GM21528 (cell line): ENCODE results near the gene TMEM156.

ENCODE experiments used
- ATAC-seq: cut with Tn5 transposase; IDR thresholded peaks from one replicate; pipeline ENCODE4 v1.9.1; 2021; ENCODE audit warnings: mild to moderate bottlenecking, moderate library complexity; ENCODE audit not compliant: unreplicated experiment, low FRiP score

TMEM156 gene

GRCh38 chr4:39032218-39033085 is at the start of gene TMEM156:
TSS of gene TMEM156 (minus strand) at chr4:39032409. CDS start at chr4:39032313, 96 bp downstream.
- ATAC-seq: peak; percentile 66

GRCh38 chr4:39078829-39079228 is 46.6 kb upstream of the TMEM156 start:
- ATAC-seq: no peak

DNA sequence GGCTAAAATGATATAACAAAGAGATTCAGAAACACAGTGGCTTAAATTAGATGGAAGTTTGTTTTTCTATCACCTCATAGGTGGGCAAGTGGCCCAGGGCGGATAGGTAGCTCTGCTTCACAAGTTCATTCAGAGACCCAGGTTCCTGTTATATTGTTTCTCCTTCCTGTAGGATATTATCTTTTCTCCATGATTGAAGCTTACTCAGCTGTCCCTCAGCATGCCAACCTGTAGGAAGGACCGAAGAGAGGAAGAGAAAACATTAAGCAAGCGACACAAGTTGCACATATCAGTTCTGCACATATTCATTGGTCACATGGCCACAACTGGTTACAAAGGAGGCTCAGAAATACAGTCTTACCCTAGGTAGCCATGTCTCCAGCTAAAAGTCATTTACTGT is 36.7 kb upstream of the TMEM156 start:
- no peak for ATAC-seq

- no peak for ATAC-seq
These were observed 35.2 kb upstream of the TMEM156 start for GRCh38 chr4:39067451-39067850.

DNA sequence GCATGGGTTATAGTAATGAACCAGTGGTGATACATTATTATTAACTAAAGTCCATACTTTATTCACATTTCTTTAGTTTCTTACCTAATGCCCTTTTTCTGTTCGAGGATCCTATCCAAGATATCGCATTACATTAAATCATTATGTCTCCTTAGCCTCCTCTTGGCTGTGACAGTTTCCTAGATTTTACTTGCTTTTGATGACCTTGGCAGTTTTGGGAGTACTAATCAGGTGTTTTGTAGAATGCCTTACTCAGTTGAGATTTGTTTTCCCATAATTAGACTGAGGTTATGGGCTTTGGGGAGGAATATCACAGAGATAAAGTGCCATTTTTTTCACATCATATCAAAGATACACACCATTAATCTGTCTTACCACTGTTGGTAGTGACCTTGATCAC is 34.8 kb upstream of the TMEM156 start:
- no peak for ATAC-seq

DNA sequence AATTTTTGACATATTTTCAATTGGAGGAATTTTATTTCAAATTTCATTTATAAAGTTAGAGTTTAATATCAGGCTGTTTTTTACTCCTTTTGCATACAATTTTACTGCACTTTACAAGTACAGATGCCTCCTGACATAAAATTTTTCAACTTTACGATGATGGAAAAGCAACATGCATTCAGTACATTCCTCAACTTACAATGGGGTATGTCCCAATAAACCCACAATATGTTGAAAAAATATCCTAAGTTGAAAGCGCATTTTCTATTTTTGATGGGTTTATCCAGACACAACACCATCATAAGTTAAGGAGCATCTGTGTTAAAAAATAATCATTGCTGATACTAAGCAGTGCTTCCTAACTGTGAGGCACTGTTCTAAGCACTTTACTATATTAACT is 34.2 kb upstream of the TMEM156 start:
- no peak for ATAC-seq

DNA sequence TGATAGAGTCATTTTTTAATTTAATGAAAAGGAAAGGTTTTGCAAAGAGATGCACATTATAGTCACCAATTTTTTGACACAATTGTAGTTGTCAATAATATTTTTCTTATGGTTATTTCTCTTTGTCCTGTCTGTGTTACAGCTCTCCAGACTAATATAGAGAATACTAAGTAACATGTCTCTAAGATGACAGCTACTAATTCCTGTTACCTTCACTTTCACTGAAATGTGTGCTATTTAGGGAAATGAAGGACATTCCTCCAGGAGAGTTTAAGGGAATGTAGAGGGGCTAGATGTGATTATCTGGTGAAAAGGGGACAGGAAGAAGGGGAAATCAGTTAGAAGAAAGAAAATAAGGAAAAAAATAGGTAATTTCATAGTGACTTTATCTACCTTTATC is 31.2 kb upstream of the TMEM156 start:
- no peak for ATAC-seq

DNA sequence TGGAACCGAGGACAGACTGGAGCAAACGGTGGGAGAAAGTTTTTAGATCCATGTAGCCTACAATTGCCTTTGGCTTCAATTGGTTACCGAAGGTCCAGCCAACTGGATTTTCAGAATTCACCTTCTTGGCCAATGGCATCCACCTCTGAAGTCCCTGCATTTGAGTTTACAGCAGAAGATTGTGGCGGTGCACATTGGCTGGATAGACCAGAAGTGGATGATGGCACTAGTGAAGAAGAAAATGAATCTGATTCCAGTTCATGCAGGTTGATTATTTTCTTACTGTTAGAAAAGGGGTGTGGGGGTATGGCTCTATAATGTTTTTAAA is 30.5 kb upstream of the TMEM156 start:
- ATAC-seq: no peak

GRCh38 chr4:39062094-39062769 is 30.0 kb upstream of the TMEM156 start, which contains the start of gene KLHL5:
TSS of gene KLHL5 (plus strand) at chr4:39062232. CDS start at chr4:39062653, 421 bp downstream.
- ATAC-seq: no peak

DNA sequence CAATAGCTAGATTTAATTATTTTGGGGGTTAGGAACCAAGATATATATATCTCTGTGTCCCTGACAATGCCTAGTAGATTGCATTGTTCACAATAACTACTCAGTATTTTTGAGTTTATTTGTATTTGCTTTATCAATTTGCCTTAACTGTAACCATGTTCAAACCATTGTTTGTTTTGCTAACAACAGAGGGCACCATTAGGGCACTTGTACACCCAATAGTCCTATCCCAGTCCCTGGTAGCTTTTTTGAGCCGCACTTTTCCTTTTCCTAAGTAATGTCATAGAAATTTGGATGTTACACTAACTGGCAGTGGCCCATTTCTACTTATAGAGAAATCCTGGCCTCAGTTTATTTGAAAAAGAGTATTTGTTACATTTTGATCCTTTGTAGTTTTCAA is 29.2 kb upstream of the TMEM156 start:
- no peak for ATAC-seq

- ATAC-seq: no peak
These were observed 23.8 kb upstream of the TMEM156 start for GRCh38 chr4:39056023-39056422.

- no peak for ATAC-seq
These were observed 22.3 kb upstream of the TMEM156 start for GRCh38 chr4:39054497-39054896.

GRCh38 chr4:39053983-39054382 is 21.8 kb upstream of the TMEM156 start:
- ATAC-seq: no peak

- ATAC-seq: no peak
These were observed 19.3 kb upstream of the TMEM156 start for GRCh38 chr4:39051492-39051891.

GRCh38 chr4:39050590-39050989 is 18.4 kb upstream of the TMEM156 start:
- no peak for ATAC-seq

DNA sequence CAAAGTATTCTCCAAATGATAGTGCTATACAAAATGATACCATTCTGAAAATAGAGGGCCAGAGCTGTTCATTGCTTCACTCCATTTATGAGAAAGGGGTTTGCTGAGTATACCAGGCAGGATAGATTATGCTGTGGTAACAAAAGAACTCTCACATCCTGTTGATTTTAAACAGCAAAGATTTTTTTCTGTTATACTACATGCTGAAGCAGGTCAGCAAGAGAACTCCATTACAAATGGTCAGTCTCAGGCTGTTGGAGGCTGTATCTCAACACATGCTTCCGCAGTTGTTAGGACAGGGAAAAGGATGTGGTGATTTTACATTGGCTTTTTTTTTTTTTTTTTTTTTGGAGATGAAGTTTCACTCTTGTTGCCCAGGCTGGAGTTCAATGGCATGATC is 16.1 kb upstream of the TMEM156 start:
- ATAC-seq: no peak

- no peak for ATAC-seq
These were observed 15.5 kb upstream of the TMEM156 start for GRCh38 chr4:39047681-39048080.

DNA sequence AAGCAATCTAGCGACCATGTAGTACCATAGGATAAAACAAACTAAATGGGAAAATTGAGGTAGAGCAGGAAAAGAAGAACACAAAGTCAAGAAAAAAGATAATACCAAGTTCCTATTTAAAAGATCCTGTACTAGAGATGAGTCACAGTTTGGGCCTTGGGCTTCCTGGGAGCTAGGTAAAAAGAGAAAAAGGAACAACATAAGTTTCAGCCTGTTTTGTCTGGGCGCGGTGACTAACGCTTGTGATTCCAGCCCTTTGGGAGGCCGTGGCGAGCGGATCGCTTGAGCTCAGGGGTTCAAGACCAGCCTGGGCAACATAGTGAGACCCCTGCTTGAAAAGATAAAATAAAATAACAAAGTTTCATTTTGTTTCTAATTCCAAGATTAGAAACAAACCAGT is 14.0 kb upstream of the TMEM156 start:
- ATAC-seq: no peak

GRCh38 chr4:39045827-39046221 is 13.6 kb upstream of the TMEM156 start:
- ATAC-seq: no peak

GRCh38 chr4:39044956-39045826 is 13.0 kb upstream of the TMEM156 start:
- ATAC-seq: peak; percentile 23

GRCh38 chr4:39044364-39044955 is 12.3 kb upstream of the TMEM156 start:
- peak; percentile 74 for ATAC-seq
